22Rv1 (cell line): ENCODE measurements around the gene LY6G6F.

Experiments used
- CTCF ChIP-seq: fragments of 450-650 bp; IDR thresholded peaks from 2 replicates; pipeline ENCODE4 v1.5.1; 2017; ENCODE audit warnings: mild to moderate bottlenecking
- ZFX ChIP-seq: fragments of 450-650 bp; IDR thresholded peaks from 2 replicates; pipeline ENCODE4 v1.6.1; 2017; ENCODE audit warnings: antibody characterized with exemption, borderline replicate concordance

- TF ChIP-seq CTCF (no peak), ZFX (no peak)
Measured at GRCh38 chr6:31657406-31658157, 49.1 kb upstream of the LY6G6F start.
